ENCODE measurements around the gene SH3RF3.

DNA sequence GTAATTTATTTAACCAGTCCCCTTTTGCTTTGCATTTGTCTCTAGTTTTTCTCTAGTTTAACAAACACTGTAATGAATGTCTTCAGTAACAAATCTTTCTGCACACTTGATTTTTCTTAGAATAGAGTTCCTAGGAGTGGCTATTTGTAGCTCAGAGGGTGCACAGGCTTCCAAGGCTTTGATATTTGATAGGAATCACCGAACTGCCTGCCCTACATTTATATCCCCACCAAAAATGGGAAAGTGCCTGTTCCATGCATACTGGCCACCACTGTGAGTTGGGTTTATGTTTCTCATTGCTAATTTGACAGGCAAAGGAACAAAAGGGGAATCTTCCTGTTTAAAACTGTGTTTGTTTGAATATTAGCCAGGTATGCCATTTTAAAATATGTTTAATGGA lies 238.7 kb downstream of the SH3RF3 start:
- TF ChIP-seq MXD4 (CRISPR knock-in tag; IDR thresholded peaks at IDR 0.05; ENCODE audit: borderline replicate concordance) (no peak), NFYB (CRISPR knock-in tag; conservative IDR thresholded peaks at IDR 0.05; ENCODE audit: low read depth) (no peak)
- TF ChIP-seq, protein P1, sequence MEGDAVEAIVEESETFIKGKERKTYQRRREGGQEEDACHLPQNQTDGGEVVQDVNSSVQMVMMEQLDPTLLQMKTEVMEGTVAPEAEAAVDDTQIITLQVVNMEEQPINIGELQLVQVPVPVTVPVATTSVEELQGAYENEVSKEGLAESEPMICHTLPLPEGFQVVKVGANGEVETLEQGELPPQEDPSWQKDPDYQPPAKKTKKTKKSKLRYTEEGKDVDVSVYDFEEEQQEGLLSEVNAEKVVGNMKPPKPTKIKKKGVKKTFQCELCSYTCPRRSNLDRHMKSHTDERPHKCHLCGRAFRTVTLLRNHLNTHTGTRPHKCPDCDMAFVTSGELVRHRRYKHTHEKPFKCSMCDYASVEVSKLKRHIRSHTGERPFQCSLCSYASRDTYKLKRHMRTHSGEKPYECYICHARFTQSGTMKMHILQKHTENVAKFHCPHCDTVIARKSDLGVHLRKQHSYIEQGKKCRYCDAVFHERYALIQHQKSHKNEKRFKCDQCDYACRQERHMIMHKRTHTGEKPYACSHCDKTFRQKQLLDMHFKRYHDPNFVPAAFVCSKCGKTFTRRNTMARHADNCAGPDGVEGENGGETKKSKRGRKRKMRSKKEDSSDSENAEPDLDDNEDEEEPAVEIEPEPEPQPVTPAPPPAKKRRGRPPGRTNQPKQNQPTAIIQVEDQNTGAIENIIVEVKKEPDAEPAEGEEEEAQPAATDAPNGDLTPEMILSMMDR (IDR thresholded peaks at IDR 0.05), result no peak

Measured in WTC11 (cell line).